ENCODE results near the gene BTD.

Gene BTD, protein sequence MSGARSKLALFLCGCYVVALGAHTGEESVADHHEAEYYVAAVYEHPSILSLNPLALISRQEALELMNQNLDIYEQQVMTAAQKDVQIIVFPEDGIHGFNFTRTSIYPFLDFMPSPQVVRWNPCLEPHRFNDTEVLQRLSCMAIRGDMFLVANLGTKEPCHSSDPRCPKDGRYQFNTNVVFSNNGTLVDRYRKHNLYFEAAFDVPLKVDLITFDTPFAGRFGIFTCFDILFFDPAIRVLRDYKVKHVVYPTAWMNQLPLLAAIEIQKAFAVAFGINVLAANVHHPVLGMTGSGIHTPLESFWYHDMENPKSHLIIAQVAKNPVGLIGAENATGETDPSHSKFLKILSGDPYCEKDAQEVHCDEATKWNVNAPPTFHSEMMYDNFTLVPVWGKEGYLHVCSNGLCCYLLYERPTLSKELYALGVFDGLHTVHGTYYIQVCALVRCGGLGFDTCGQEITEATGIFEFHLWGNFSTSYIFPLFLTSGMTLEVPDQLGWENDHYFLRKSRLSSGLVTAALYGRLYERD

DNA sequence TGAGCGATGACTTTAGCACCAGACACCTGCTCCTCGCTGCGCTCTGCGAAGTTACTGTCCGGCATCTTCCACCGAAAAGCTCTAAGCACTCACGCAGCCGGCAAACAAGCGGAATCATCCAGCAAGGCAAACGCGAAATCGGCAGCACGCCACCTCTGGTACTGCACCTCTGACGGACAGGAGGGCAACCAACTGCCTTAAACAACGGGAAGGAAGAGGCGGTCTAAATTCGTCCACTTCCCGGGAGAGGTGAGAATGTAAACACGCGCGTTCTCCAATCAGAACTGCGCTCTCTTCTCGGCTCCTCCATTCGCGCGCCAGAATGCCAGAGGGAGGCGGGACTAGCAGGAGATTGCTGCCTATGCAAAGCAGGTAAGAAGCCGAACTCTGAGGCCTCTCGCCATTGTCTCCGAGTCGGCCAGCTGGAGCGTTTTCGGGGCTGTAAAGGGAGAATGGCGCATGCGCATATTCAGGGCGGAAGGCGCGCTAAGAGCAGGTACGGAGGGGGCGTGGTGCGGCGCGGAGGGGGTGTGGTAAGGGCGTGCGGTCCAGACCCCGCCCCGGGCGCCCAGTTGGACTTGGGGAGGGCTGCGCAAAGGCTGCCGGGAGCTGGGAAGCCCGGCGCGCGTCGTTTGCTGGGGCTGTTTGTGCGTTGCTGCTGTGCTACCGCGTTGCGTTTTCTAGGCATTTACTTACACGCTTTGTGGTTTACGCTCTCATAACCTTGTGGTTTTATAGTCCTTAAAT, at the start of gene BTD, which contains the start of gene HACL1:
Gene BTD, plus strand, starts transcription at position 347 of the 747 bp plus-strand sequence. CDS start 33,695 bp downstream, outside the sequence.
Gene HACL1, minus strand, starts transcription at position 171 of the 747 bp plus-strand sequence. Its CDS starts 106 bp downstream, at position 65.
- Histone ChIP-seq H3K27me3 (ENCODE audit: control insufficient read depth, insufficient read depth, low read length) (no peaks in the 10 kb centered on the region), H3K9me3 (ENCODE audit: control insufficient read depth, insufficient read depth, low read length) (no peaks in the 10 kb centered on the region), H3K36me3 (ENCODE audit: control insufficient read depth, insufficient read depth, low read length) (peaks cover 36% of the 10 kb centered on the region), H3K9ac (ENCODE audit: low read depth, low read length) (peak within 1 kb of the TSS; percentile 92), H3K4me1 (ENCODE audit: control insufficient read depth, insufficient read depth, low read length) (0 out of 2 replicates have a peak, but pooled peaks cover under 1% of the 10 kb centered on the region), H3K4me3 (ENCODE audit: low read depth, low read length) (peak within 1 kb of the TSS; percentile 91), H3K27ac (ENCODE audit: low read depth, low read length) (peak within 1 kb of the TSS; percentile 98)

DNA sequence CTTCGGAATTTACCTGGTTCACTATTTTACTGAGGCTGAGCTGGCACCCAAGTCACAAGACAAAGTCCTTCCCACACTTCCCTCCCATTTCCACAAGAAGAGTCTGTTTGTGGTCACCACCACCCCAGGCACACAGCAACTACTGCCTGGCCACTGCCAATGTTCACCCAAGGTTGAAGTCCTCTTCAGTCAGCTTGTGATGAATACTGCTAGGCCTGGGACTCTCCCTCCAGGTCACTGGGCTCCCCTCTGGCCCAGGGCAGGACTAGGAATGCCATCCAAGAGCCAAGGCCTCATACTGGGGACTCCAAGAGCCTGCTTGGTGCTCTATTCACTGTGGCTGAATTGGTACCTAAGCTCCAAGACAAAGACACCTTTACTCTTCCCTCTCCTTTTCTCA, 49.6 kb upstream of the BTD start:
- Histone ChIP-seq H3K4me1 (ENCODE audit: control insufficient read depth, insufficient read depth, low read length) (no peaks in the 10 kb centered on the region), H3K9ac (ENCODE audit: low read depth, low read length) (no peak overlapping the region), H3K27ac (ENCODE audit: low read depth, low read length) (no peak overlapping the region), H3K4me3 (ENCODE audit: low read depth, low read length) (no peak overlapping the region), H3K9me3 (ENCODE audit: control insufficient read depth, insufficient read depth, low read length) (no peaks in the 10 kb centered on the region), H3K36me3 (ENCODE audit: control insufficient read depth, insufficient read depth, low read length) (no peaks in the 10 kb centered on the region), H3K27me3 (ENCODE audit: control insufficient read depth, insufficient read depth, low read length) (no peaks in the 10 kb centered on the region)

DNA sequence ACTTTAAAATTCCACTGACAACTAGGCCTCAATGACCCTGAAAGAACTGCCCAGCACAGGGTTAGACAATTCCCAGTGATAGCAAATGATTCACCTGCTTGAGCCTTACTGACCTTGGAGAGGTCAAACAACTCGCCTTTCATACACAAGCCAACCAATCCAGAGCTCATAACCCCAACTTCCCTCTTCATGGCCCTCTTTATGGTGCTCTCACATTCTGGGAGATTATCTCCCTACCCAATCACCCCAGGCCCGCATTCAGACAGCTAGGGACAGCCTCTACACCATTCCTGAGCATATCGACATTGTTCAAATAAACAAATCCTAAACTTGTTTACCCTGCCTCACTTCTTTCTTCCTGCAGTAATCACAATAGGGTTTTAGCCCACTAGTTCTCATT, 47.8 kb upstream of the BTD start:
- Histone ChIP-seq H3K27ac (ENCODE audit: low read depth, low read length) (no peak overlapping the region), H3K9ac (ENCODE audit: low read depth, low read length) (no peak overlapping the region), H3K36me3 (ENCODE audit: control insufficient read depth, insufficient read depth, low read length) (no peaks in the 10 kb centered on the region), H3K4me3 (ENCODE audit: low read depth, low read length) (no peak overlapping the region), H3K9me3 (ENCODE audit: control insufficient read depth, insufficient read depth, low read length) (no peaks in the 10 kb centered on the region), H3K27me3 (ENCODE audit: control insufficient read depth, insufficient read depth, low read length) (no peaks in the 10 kb centered on the region), H3K4me1 (ENCODE audit: control insufficient read depth, insufficient read depth, low read length) (no peaks in the 10 kb centered on the region)

DNA sequence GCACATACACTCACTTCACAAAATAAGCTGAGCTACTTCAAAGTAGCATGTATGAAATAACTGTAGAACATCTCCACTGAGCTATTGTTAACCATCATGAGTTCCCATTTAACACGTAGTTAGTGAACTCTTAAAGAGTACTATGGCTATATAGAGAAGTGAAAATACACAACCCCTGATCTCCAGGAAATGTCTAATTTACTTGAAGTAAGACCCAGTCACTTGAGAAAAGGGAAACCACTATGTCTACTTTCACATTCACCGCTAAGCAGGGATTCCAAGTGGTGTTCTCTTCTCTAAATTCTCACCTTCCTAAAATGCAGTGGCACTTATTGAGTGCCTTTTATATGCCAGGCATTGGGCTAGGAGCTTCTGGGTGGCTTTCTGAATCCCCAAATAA, 45.0 kb upstream of the BTD start:
- no peak overlapping the region for H3K27ac ChIP-seq (ENCODE audit: low read depth, low read length)
- H3K9me3 ChIP-seq (ENCODE audit: control insufficient read depth, insufficient read depth, low read length), result no peaks in the 10 kb centered on the region
- peaks cover 17% of the 10 kb centered on the region for H3K36me3 ChIP-seq (ENCODE audit: control insufficient read depth, insufficient read depth, low read length)
- H3K4me3 ChIP-seq (ENCODE audit: low read depth, low read length), result no peak overlapping the region
- H3K27me3 ChIP-seq (ENCODE audit: control insufficient read depth, insufficient read depth, low read length), result no peaks in the 10 kb centered on the region
- H3K4me1 ChIP-seq (ENCODE audit: control insufficient read depth, insufficient read depth, low read length), result no peaks in the 10 kb centered on the region
- no peak overlapping the region for H3K9ac ChIP-seq (ENCODE audit: low read depth, low read length)

DNA sequence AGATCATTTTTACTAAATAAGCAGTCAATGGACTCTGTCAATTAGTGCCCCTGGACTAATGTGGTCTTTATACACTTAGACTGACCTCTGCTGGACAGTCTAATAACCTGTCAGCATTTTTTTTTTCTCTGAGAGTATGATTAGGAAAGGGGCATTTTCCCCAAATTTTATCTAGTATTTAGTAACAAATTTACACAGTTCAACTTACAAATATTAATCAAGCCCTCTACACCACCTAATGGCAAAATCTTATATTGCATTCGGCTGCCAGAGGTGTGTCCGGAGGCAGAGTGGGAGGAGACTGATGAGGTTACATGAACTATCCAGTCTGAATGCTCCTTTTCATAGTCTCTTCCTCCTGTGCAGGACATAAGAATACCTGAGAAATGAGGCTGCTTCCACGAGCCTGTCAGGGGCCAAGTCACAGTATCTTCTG, 44.0 kb upstream of the BTD start:
- Histone ChIP-seq H3K4me1 (ENCODE audit: control insufficient read depth, insufficient read depth, low read length) (no peaks in the 10 kb centered on the region), H3K27me3 (ENCODE audit: control insufficient read depth, insufficient read depth, low read length) (no peaks in the 10 kb centered on the region), H3K27ac (ENCODE audit: low read depth, low read length) (no peak overlapping the region), H3K9ac (ENCODE audit: low read depth, low read length) (no peak overlapping the region), H3K36me3 (ENCODE audit: control insufficient read depth, insufficient read depth, low read length) (peaks cover 27% of the 10 kb centered on the region), H3K9me3 (ENCODE audit: control insufficient read depth, insufficient read depth, low read length) (no peaks in the 10 kb centered on the region), H3K4me3 (ENCODE audit: low read depth, low read length) (no peak overlapping the region)

DNA sequence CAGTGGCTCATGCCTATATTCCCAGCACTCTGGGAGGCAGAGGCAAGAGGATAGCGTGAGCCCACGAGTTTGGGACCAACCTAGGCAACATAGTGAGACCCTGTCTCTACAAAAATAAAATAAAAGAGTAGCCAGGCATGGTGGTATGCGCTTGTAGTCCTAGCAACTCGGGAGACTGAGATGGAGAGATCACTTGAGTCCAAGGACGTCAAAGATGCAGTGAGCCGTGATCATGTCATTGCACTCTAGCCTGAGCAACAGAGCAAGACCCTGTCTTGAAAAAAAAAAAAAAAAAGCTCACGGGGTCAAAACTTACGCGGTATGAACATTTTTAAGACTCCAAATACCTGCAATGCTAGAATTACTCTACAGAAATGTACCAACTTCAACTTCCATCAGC, 43.0 kb upstream of the BTD start:
- H3K36me3 ChIP-seq (ENCODE audit: control insufficient read depth, insufficient read depth, low read length), result peaks cover 37% of the 10 kb centered on the region
- H3K4me3 ChIP-seq (ENCODE audit: low read depth, low read length), result no peak overlapping the region
- no peak overlapping the region for H3K9ac ChIP-seq (ENCODE audit: low read depth, low read length)

DNA sequence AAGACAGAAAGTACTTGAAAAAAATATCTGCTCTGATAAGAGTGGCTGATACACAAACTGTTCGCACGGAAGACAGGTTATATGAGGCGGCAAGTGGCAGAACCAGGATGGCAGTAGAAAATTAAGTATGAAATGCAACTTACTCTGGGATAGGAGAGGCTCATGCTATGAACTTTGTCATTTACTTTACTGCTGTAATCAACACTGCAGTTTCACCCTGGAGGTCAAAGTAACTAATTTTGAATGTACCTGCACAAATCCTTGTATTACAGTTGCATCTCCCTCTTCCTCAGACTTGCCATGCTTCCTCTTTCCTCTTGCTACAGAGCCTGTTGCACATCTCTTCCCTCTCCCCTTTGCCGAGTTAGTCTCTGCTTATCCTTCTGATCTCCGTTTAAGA, 39.0 kb upstream of the BTD start:
- Histone ChIP-seq H3K36me3 (ENCODE audit: control insufficient read depth, insufficient read depth, low read length) (peaks cover 75% of the 10 kb centered on the region), H3K27me3 (ENCODE audit: control insufficient read depth, insufficient read depth, low read length) (no peaks in the 10 kb centered on the region), H3K9ac (ENCODE audit: low read depth, low read length) (no peak overlapping the region), H3K27ac (ENCODE audit: low read depth, low read length) (no peak overlapping the region), H3K4me3 (ENCODE audit: low read depth, low read length) (no peak overlapping the region), H3K4me1 (ENCODE audit: control insufficient read depth, insufficient read depth, low read length) (no peaks in the 10 kb centered on the region), H3K9me3 (ENCODE audit: control insufficient read depth, insufficient read depth, low read length) (no peaks in the 10 kb centered on the region)

More for the DNA sequence above, 43.0 kb upstream of the BTD start:
- H3K27ac ChIP-seq (ENCODE audit: low read depth, low read length), result no peak overlapping the region
- H3K9me3 ChIP-seq (ENCODE audit: control insufficient read depth, insufficient read depth, low read length), result no peaks in the 10 kb centered on the region
- no peaks in the 10 kb centered on the region for H3K4me1 ChIP-seq (ENCODE audit: control insufficient read depth, insufficient read depth, low read length)
- no peaks in the 10 kb centered on the region for H3K27me3 ChIP-seq (ENCODE audit: control insufficient read depth, insufficient read depth, low read length)

DNA sequence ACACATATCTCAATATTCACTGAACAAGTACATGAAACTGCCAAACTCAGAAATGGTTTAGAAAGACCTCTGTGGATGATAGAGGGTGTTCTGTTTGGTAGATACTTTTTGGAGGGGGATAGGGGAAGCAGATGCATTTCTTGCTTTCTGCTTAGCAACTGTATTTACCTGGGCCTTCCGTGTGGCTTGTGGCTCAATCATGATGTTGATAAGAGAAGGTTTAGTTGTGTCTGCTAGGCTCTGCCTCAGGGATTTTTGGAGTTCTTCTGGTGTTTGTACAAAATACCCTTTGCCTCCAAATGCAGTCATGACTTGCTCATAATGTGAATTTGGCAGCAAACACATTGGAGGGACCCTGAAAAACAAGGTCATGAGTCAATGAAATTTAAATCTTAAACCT, 38.4 kb upstream of the BTD start:
- Histone ChIP-seq H3K27me3 (ENCODE audit: control insufficient read depth, insufficient read depth, low read length) (no peaks in the 10 kb centered on the region), H3K9ac (ENCODE audit: low read depth, low read length) (no peak overlapping the region), H3K4me3 (ENCODE audit: low read depth, low read length) (no peak overlapping the region), H3K36me3 (ENCODE audit: control insufficient read depth, insufficient read depth, low read length) (peaks cover 81% of the 10 kb centered on the region), H3K27ac (ENCODE audit: low read depth, low read length) (no peak overlapping the region), H3K4me1 (ENCODE audit: control insufficient read depth, insufficient read depth, low read length) (no peaks in the 10 kb centered on the region), H3K9me3 (ENCODE audit: control insufficient read depth, insufficient read depth, low read length) (no peaks in the 10 kb centered on the region)

DNA sequence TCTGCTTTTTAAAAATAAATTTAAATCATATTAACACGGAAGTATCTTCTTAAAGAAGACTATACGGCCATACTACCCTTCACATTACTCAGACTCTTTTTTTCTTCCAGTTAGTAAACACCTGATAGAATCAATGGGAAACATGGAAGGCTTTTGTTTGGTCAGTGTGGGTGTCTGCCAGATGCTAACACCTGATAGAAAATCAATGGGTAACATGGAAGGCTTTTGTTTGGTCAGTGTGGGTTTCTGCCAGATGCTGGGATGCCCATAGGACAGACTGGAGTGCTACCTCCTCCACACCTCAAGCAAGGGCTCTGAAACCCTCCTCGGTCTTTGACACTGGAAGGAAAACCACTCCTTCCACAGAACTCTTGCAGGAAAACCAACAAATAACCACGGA, 29.4 kb upstream of the BTD start:
- Histone ChIP-seq H3K27ac (ENCODE audit: low read depth, low read length) (no peak overlapping the region), H3K9ac (ENCODE audit: low read depth, low read length) (no peak overlapping the region), H3K4me3 (ENCODE audit: low read depth, low read length) (no peak overlapping the region), H3K9me3 (ENCODE audit: control insufficient read depth, insufficient read depth, low read length) (no peaks in the 10 kb centered on the region), H3K4me1 (ENCODE audit: control insufficient read depth, insufficient read depth, low read length) (no peaks in the 10 kb centered on the region), H3K36me3 (ENCODE audit: control insufficient read depth, insufficient read depth, low read length) (peaks cover 72% of the 10 kb centered on the region), H3K27me3 (ENCODE audit: control insufficient read depth, insufficient read depth, low read length) (no peaks in the 10 kb centered on the region)

DNA sequence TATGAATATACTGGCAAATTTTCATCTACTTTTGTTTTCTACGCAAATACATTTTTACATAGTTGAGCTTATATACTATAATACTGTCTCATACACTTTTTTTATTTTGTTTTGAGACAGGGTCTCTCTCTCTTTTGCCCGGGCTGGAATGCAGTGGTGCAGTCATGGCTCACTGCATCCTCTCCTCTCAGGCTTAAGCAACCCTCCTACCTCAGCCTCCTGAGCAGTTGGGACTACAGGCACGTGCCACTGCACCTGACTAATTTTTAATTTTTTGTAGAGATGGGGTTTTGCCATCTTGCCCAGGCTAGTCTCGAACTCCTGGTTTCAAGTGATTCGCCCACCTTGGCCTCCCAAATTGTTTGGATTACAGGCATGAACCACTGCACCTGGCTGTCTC, 26.1 kb upstream of the BTD start:
- no peak overlapping the region for H3K4me3 ChIP-seq (ENCODE audit: low read depth, low read length)
- H3K4me1 ChIP-seq (ENCODE audit: control insufficient read depth, insufficient read depth, low read length), result no peaks in the 10 kb centered on the region
- no peak overlapping the region for H3K9ac ChIP-seq (ENCODE audit: low read depth, low read length)
- H3K27me3 ChIP-seq (ENCODE audit: control insufficient read depth, insufficient read depth, low read length), result no peaks in the 10 kb centered on the region
- H3K36me3 ChIP-seq (ENCODE audit: control insufficient read depth, insufficient read depth, low read length), result peaks cover 75% of the 10 kb centered on the region
- H3K9me3 ChIP-seq (ENCODE audit: control insufficient read depth, insufficient read depth, low read length), result no peaks in the 10 kb centered on the region
- H3K27ac ChIP-seq (ENCODE audit: low read depth, low read length), result no peak overlapping the region

DNA sequence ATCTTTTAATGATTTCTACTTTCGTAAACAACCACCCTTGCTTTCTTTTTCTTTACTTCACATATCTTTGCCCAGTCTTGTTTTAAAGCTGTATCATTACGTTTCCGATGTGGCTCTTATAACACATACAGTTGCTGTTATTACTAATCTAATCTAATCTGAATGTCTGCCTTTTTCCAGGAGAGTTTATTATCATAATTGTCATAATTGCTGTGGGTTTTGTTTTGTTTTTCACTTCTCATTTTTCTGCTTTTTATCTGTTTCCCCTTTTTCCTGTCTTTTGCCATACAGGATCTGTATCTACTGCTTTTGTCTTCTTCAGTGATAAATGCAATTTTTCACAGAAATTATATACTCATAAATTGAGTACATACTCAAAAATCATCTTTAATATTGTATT, 25.1 kb upstream of the BTD start:
- Histone ChIP-seq H3K36me3 (ENCODE audit: control insufficient read depth, insufficient read depth, low read length) (peaks cover 75% of the 10 kb centered on the region), H3K4me1 (ENCODE audit: control insufficient read depth, insufficient read depth, low read length) (no peaks in the 10 kb centered on the region), H3K9ac (ENCODE audit: low read depth, low read length) (no peak overlapping the region), H3K27me3 (ENCODE audit: control insufficient read depth, insufficient read depth, low read length) (no peaks in the 10 kb centered on the region), H3K9me3 (ENCODE audit: control insufficient read depth, insufficient read depth, low read length) (no peaks in the 10 kb centered on the region), H3K4me3 (ENCODE audit: low read depth, low read length) (no peak overlapping the region), H3K27ac (ENCODE audit: low read depth, low read length) (no peak overlapping the region)
